AG08395 (cell line): Measurements from ENCODE around the gene GPT2.
"Not testable (repeated sequence)": the region's sequence is repeated elsewhere in the genome, so short reads cannot be mapped to it uniquely, and the experiment has no call there.

ENCODE experiments used
- DNase-seq: peaks from one replicate; pipeline ENCODE4 v3.0.0; 2012; ENCODE audit warnings: mixed read lengths, low spot score

GPT2 gene

GRCh38 chr16:46862555-46863447 lies 21.4 kb upstream of the GPT2 start:
- no peak for DNase-seq

GRCh38 chr16:46866286-46866685 lies 17.9 kb upstream of the GPT2 start:
- no peak for DNase-seq

- DNase-seq = not testable (repeated sequence)
These were observed 16.7 kb upstream of the GPT2 start for GRCh38 chr16:46867486-46867885.

DNA sequence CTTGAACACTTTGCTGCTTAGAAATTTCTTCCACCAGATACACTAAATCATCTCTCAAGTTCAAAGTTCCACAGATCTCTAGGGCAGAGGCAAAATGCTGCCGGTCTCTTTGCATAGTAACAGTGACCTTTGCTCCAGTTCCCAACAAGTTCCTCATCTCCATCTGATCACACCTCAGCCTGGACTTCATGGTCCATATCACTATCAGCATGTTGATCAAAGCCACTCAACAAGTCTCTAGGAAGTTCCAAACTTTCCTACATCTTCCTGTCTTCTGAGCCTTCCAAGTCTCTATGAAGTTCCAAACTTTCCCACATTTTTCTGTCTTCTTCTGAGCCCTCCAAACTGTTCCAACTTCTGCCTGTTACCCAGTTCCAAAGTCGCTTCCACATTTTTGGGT lies 15.3 kb upstream of the GPT2 start:
- not testable (repeated sequence) for DNase-seq

GRCh38 chr16:46871597-46871996 lies 12.6 kb upstream of the GPT2 start:
- DNase-seq = no peak

DNA sequence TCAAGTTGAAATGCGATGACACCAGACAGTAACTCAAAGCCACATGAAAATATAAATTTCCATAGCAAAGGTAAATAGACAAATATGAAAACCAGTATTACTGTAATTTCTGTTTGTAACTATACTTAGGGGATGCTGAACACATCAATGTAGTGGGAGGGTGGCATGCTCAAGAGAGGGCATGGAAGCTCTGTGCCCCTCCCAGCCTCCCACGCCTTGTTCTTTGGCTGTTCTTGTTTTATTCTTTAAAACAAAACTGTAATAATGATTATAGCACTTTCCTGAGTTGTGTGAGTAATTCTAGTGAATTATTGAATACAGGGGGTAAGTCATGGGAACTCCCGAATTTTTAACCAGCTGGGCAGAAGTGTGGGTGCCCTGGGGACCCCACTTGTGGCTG lies 11.0 kb upstream of the GPT2 start:
- no peak for DNase-seq

GRCh38 chr16:46875243-46875642 lies 8.9 kb upstream of the GPT2 start:
- DNase-seq = no peak

- DNase-seq = no peak
These were observed 1.7 kb upstream of the GPT2 start for GRCh38 chr16:46882304-46882939.

DNA sequence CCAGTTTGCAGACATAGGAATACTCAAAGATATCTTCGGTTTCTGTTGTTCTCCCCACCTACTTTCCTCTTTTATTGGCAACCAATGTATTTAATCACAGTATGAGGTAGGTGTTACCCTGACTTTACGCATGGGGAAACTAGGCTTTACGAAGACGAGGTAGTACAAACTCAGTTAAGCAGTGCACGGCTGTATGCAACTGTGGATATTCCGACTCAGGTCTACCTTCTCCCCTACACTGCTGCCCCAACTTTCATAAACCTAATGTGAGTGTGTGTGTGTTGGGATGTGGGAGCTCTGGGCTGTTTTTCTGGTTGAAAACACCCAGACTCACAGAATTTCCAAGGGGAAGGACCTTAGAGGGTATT lies 1.2 kb upstream of the GPT2 start:
- no peak for DNase-seq

- DNase-seq = no peak
These were observed 841 bp upstream of the GPT2 start for GRCh38 chr16:46883353-46883689.

- DNase-seq = no peak
These were observed 541 bp downstream of the GPT2 start for GRCh38 chr16:46884513-46885293.

DNA sequence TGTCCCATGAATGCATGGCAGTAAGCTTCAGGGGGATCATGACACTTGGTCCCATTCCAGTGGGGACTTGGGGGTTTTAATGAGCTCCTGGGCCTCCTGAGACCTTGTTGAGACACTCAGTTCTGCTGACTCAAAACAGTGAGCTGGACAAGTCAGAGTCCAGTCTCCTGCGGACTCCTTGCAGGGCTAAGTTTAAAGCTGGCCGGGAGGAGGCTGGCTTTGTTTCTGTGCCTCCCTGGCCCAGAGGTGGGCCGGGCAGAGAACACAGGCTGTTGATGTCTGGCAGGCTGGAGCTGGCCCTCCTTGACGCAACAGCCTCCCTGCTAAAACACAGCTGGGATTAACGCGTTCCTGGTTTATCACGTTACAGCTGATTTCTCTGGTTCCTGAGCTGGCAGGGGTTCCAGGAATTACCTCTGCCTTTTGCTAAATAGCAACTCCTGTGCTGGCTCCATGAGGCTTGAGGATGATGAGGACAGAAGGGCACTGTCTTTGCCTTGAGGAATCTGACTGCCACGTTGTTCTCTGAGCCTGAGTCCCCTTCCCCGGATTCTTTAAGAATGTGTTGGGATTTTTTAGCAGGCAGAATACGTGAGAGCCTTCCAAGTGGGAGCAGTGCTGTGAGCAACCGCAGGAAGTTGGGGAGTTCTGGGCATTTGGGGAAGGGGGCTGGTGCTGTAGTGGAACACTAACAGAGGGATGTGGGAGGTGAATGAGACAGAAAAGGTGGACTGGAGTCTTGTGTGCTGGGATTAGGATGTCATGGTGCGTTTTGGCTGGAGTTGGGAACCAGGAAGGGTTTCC lies 2.0 kb downstream of the GPT2 start:
- DNase-seq = no peak

DNA sequence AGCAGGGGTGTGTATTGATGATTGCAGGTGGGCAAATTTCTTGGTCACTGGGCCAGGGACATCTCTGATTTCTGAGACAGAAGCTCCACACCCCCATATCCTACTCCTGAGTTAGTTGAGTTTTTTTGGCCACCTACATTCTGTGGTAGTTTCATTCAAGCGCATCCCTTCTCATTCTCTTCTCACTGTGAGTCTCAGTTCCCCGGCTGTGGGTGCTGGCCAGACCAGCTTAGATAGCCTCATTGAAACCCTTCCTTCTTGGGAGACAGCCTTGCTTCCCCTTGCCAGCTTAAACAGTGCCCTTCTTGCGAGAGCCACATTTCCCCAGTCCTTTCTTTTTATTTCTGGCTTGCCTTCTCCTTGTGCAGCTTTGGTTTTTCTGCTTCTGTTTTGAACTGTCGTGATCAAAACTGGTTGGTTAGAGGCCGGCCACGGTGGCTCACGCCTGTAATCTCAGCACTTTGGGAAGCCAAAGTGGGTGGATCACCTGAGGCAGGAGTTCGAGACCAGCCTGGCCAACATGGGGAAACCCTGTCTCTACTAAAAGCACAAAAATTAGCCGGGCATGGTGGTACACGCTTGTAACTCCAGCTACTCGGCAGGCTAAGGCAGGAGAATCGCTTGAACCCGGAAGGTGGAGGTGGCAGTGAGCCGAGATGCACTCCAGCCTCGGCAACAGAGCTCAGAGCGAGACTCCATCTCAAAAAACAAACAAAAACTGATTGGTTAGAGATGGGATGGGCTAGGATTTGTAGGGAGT lies 2.8 kb downstream of the GPT2 start:
- no peak for DNase-seq

GRCh38 chr16:46887524-46887854 lies 3.3 kb downstream of the GPT2 start:
- no peak for DNase-seq

- DNase-seq = no peak
These were observed 5.2 kb downstream of the GPT2 start for GRCh38 chr16:46889245-46889941.

DNA sequence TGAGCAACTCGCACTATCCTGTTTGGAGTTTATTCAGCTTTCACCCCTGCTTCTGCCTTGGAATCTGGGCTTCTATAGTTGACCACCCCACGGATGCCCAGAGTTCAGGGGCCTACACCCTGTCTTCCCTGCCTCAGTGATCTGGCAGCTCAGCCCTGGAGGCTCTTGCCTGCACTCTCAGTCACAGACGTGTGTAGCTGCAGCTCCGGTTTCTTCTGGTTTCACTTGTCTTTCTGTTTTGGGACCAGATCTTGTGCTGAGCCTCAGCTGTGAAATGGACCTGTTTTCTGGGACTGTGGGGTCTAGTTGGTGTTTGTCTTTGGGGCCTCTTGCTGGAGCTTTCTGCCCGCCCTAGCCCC lies 5.8 kb downstream of the GPT2 start:
- no peak for DNase-seq

GRCh38 chr16:46891910-46892309 lies 7.7 kb downstream of the GPT2 start:
- no peak for DNase-seq

- DNase-seq = no peak
These were observed 10.0 kb downstream of the GPT2 start for GRCh38 chr16:46894036-46894672.

GRCh38 chr16:46895399-46896313 lies 11.5 kb downstream of the GPT2 start:
- DNase-seq = no peak
